Spleen (tissue), 11 donors: ENCODE results near the gene BASP1. TPM values are rescaled to one million over a fixed set of nuclear protein-coding genes. Genes with fewer than 3 reads are reported as not detected.

Source experiments
- DNase-seq: peaks from one replicate; pipeline ENCODE4 v3.0.0-alpha.2; 2020
- H3K27ac ChIP-seq, 8 donors: fragments of 200-600 bp; sonication (generic) in 7 of 8; 1 replicate in 4 of 8; 2 replicates in 4 of 8; pipeline versions ENCODE4 v1.5.0 to v1.8.0; 2016 to 2021; ENCODE audit warnings: inconsistent platforms in 4 of 8, mild to moderate bottlenecking in 4 of 8, moderate library complexity in 1 of 8
- H3K27me3 ChIP-seq, 7 donors: fragments of 200-600 bp; sonication (generic) in 6 of 7; replicated peaks in 1 of 7; 1 replicate in 4 of 7; 2 replicates in 3 of 7; pipeline versions ENCODE4 v1.5.0 to v1.8.0; 2016 to 2021; ENCODE audit warnings: inconsistent platforms in 3 of 7, mild to moderate bottlenecking in 1 of 7
- H3K36me3 ChIP-seq, 6 donors: fragments of 200-600 bp; sonication (generic) in 5 of 6; 1 replicate in 4 of 6; 2 replicates in 2 of 6; pipeline versions ENCODE4 v1.5.0 to v1.8.0; 2016 to 2021; ENCODE audit warnings: inconsistent platforms in 2 of 6
- H3K4me1 ChIP-seq, 6 donors: fragments of 200-600 bp; sonication (generic) in 5 of 6; 1 replicate in 3 of 6; 2 replicates in 3 of 6; pipeline versions ENCODE4 v1.5.0 to v1.8.0; 2016 to 2021; ENCODE audit warnings: inconsistent platforms in 3 of 6
- H3K4me3 ChIP-seq, 8 donors: fragments of 200-600 bp; sonication (generic) in 7 of 8; 1 replicate in 4 of 8; 2 replicates in 4 of 8; pipeline versions ENCODE4 v1.5.0 to v1.8.0; 2016 to 2021; ENCODE audit warnings: inconsistent platforms in 4 of 8, mild to moderate bottlenecking in 4 of 8, moderate library complexity in 2 of 8
- H3K9me3 ChIP-seq, 8 donors: fragments of 200-600 bp; sonication (generic) in 7 of 8; 1 replicate in 4 of 8; 2 replicates in 4 of 8; pipeline versions ENCODE4 v1.5.0 to v1.8.0; 2016 to 2021; ENCODE audit warnings: inconsistent platforms in 4 of 8
- CTCF ChIP-seq, 11 experiments: fragments of 200-600 bp in 7 of 11; fragments of 450-650 bp in 4 of 11; sonication (generic) in 4 of 11; IDR thresholded peaks in 8 of 11; conservative IDR thresholded peaks in 3 of 11; 1 replicate in 7 of 11; 2 replicates in 4 of 11; pipeline versions ENCODE4 v1.4.0 to v1.8.0; 2016 to 2021; ENCODE audit warnings: antibody characterized with exemption in 11 of 11, inconsistent platforms in 4 of 11, mild to moderate bottlenecking in 1 of 11
- POLR2A ChIP-seq, 3 donors: fragments of 450-650 bp; IDR thresholded peaks; one replicate each; pipeline ENCODE4 v1.5.1; 2017; ENCODE audit warnings: antibody characterized with exemption in 3 of 3, mild to moderate bottlenecking in 1 of 3
- POLR2AphosphoS5 ChIP-seq, 3 donors: sonication (generic); formaldehyde crosslinking; IDR thresholded peaks; one replicate each; pipeline ENCODE4 v1.5.1; 2017; ENCODE audit warnings: antibody characterized with exemption in 3 of 3
- WGBS, 5 donors: extraction: QIAGEN DNeasy Blood & Tissue Kit in 3 of 5; methylation state at CpG; one replicate each; pipeline versions ENCODE4 v1.1.5 to v1.1.7; 2013 to 2018; 5-methylcytosine and 5-hydroxymethylcytosine counted together
- intact Hi-C: fragments of 100-400 bp; cut with DNase I; formaldehyde crosslinking; loops from one replicate; pipeline ENCODE4 v1.15.0; 2023; ENCODE audit warnings: low total_unique reads
- polyA plus RNA-seq, 3 donors: library from polyadenylated mRNA; stranded (reverse); fragments of 200-250 nt; gene quantifications; one replicate each; pipeline ENCODE4 v1.2.1, GENCODE V29; 2013
- total RNA-seq, 7 donors: library from RNA; depleted of rRNA in 3 of 7; stranded (reverse); fragments of >200 nt in 3 of 7; fragmentation: NEBNext Ultra II Directional in 4 of 7; extraction: Animal tissue kit (Norgen Biotek cat#: 25700) in 4 of 7; gene quantifications; one replicate each; pipeline versions ENCODE4 v1.1.0 to v1.2.1, GENCODE V29; 2016 to 2021
- donor health status: healthy with polysubstance abuse.
- donor health status: DM: no; HTN: no; CAD: no; lungs with moderate emphysema.
- donor health status: DM: no; HTN: no; CAD: no.
- donor health status: Bipolar disorder and iron deficiency.
- donor health status: healthy.
- donor health status: DM: no; HTN: no; CAD: no.
- donor health status: DM: yes; HTN: yes; CAD: no.

BASP1 gene
- total and polyA plus RNA-seq, 10 donors = 44.5 to 168 (median 102) TPM

DNA sequence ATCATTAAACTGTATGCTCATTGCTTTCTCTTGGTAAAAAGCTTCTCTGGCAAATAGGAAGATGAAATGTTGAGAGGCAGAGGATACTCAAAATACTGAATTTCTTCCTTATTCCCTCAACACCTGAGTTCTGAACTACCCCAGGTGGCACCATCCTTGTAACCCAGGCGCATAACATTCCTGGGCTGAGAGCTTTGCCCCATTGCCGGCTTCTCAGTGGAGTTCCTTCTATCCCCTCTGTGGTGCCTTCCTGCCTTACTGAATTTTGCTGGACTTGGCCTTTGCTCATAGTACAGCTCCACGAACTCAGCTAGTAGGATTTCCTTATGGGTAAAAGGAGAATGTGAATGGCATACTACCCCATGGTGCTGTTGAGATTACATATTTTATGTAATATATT lies 54.7 kb downstream of the BASP1 start:
- Histone ChIP-seq H3K36me3 (peaks cover 0 to 20% (median 8%) of the 10 kb centered on the region in 6 donors), H3K27me3 (no peaks in the 10 kb centered on the region), H3K27ac (no peak overlapping the region), H3K9me3 (peaks cover 0 to 10% (median 0%) of the 10 kb centered on the region in 8 donors), H3K4me1 (peaks cover 0 to 53% (median 18%) of the 10 kb centered on the region in 6 donors), H3K4me3 (no peak overlapping the region)
- no peak for DNase-seq
- TF ChIP-seq POLR2AphosphoS5 (IDR thresholded peaks at IDR 0.05) = no peak
- TF ChIP-seq POLR2A (IDR thresholded peaks at IDR 0.05) = no peak
- no peak for TF ChIP-seq CTCF (IDR thresholded peaks at IDR 0.05 in 8 of 11, conservative IDR thresholded peaks at IDR 0.05 in 3 of 11)
- WGBS, 5 donors = 86 to 93% (median 90%) methylated on average over 3 of the region's 3 CpGs
- intact Hi-C loops = no loop called here

GRCh38 chr5:17275289-17276158 lies 58.1 kb downstream of the BASP1 start:
- no peak for TF ChIP-seq POLR2A (IDR thresholded peaks at IDR 0.05)
- no peak for TF ChIP-seq CTCF (IDR thresholded peaks at IDR 0.05 in 8 of 11, conservative IDR thresholded peaks at IDR 0.05 in 3 of 11)
- peak in 1 of 3 donors; percentile 65 for TF ChIP-seq POLR2AphosphoS5 (IDR thresholded peaks at IDR 0.05)
- Histone ChIP-seq H3K4me1 (peaks cover under 1 to 62% (median 15%) of the 10 kb centered on the region in 6 donors), H3K27ac (peak overlapping the region in 3 of 8 donors; percentile 14 to 35 (median 34)), H3K36me3 (peaks cover 0 to 20% (median 8%) of the 10 kb centered on the region in 6 donors), H3K9me3 (peaks cover 0 to 10% (median 0%) of the 10 kb centered on the region in 8 donors), H3K4me3 (no peak overlapping the region), H3K27me3 (no peaks in the 10 kb centered on the region)
- DNase-seq = peak; percentile 79
- intact Hi-C loops = no loop called here
- WGBS, 5 donors = 93 to 98% (median 95%) methylated on average over 45 to 57 of the region's 57 CpGs

GRCh38 chr5:17276445-17276844 lies 59.0 kb downstream of the BASP1 start:
- no peak for TF ChIP-seq POLR2A (IDR thresholded peaks at IDR 0.05)
- TF ChIP-seq CTCF (IDR thresholded peaks at IDR 0.05 in 8 of 11, conservative IDR thresholded peaks at IDR 0.05 in 3 of 11) = no peak
- TF ChIP-seq POLR2AphosphoS5 (IDR thresholded peaks at IDR 0.05) = no peak
- H3K9me3 ChIP-seq = peaks cover 0 to 10% (median 0%) of the 10 kb centered on the region in 8 donors
- DNase-seq = no peak
- H3K36me3 ChIP-seq = peaks cover 0 to 20% (median 8%) of the 10 kb centered on the region in 6 donors
- intact Hi-C loops = no loop called here
- peak overlapping the region in 4 of 8 donors; percentile 19 to 63 (median 36) for H3K27ac ChIP-seq
- no peak overlapping the region for H3K4me3 ChIP-seq
- H3K4me1 ChIP-seq = peaks cover 4 to 69% (median 15%) of the 10 kb centered on the region in 6 donors
- WGBS, 5 donors = 60 to 80% (median 68%) methylated on average over 3 of the region's 3 CpGs
- no peaks in the 10 kb centered on the region for H3K27me3 ChIP-seq

DNA sequence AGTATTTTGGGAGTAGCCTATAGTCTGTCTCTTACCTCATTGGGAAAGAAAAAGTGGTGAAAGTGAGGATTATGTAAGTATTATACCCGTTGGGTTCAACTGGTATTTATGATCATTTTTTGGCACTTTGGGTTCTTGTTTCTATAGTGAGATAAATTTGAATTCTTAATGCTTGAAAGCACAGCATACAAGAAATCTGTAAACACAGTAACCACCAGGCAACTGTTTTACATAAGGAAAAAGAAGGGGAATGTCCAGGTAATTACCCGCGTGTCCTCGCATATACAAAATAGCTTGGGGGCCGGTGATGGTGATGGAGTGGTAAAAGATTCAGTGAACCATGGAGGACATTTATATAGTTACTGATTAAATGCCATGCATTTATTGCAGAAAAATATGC lies 60.5 kb downstream of the BASP1 start:
- TF ChIP-seq POLR2A (IDR thresholded peaks at IDR 0.05) = no peak
- TF ChIP-seq CTCF (IDR thresholded peaks at IDR 0.05 in 8 of 11, conservative IDR thresholded peaks at IDR 0.05 in 3 of 11) = no peak
- peak in 1 of 3 donors; percentile 25 for TF ChIP-seq POLR2AphosphoS5 (IDR thresholded peaks at IDR 0.05)
- Histone ChIP-seq H3K27ac (peak overlapping the region in 3 of 8 donors; percentile 19 to 63 (median 38)), H3K4me1 (peaks cover 4 to 69% (median 19%) of the 10 kb centered on the region in 6 donors), H3K4me3 (no peak overlapping the region), H3K36me3 (peaks cover 0 to 20% (median 8%) of the 10 kb centered on the region in 6 donors), H3K9me3 (peaks cover 0 to 10% (median 0%) of the 10 kb centered on the region in 8 donors), H3K27me3 (no peaks in the 10 kb centered on the region)
- no peak for DNase-seq
- WGBS, 5 donors = 64 to 77% (median 74%) methylated on average over 5 of the region's 5 CpGs
- intact Hi-C loops = no loop called here
